C1 segment of cervical spinal cord (tissue), 14 donors: Measurements from ENCODE around the gene USF3.

Experiments
- DNase-seq, 14 donors: peaks; one replicate each; lab custom pipeline; 2025; lab: John Stamatoyannopoulos, UW

USF3 gene

GRCh38 chr3:113615976-113616375, 80.5 kb downstream of the USF3 start:
- DNase-seq: peak in 1 of 14 donors; percentile 62

- DNase-seq: no peak
These were observed 82.0 kb downstream of the USF3 start for GRCh38 chr3:113614402-113614801.

- peak in 1 of 14 donors; percentile 73 for DNase-seq
These were observed 89.2 kb downstream of the USF3 start for GRCh38 chr3:113607219-113607596.

GRCh38 chr3:113606539-113607218, 89.8 kb downstream of the USF3 start:
- peak in 1 of 14 donors; percentile 73 for DNase-seq

DNA sequence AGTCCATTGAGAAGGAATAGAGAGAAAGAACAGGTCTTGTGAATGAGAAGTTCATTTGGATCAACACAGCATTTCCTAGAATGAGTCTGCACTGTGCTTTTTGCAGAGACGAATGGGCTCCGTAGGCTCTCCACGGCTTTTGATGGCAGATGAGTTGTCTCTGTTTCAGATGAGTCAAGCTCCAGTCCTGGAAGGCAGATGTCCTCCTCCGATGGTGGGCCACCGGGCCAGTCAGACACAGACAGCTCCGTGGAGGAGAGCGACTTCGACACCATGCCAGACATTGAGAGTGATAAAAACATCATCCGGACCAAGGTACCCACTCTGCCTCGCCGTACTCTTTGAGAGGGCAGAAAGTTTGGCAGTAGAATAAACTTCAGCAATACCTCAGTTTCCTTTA, 93.6 kb downstream of the USF3 start:
- peak in 2 of 14 donors; percentile 4 to 30 for DNase-seq

DNA sequence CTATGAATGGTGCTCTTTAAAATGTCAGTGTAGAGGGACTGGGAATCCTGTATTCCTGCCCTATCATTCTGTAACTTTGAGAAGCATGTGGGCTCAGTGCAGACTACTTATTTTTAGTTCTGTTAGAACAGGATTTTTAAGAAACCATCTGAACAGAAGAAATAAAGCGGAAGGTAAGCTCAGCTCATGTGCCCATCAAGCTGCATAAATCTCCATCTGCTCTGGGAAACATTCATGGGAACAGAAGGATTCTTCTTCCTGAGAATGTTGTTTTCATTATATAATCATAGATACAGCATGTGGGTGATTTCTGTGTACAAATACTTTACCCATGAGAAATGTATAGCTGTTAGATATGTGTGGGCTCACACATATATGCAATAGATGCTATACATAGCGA, 94.2 kb downstream of the USF3 start:
- peak in 1 of 14 donors; percentile 70 for DNase-seq

- DNase-seq: peak in 1 of 14 donors; percentile 75
These were observed 95.2 kb downstream of the USF3 start for GRCh38 chr3:113601240-113601639.

DNA sequence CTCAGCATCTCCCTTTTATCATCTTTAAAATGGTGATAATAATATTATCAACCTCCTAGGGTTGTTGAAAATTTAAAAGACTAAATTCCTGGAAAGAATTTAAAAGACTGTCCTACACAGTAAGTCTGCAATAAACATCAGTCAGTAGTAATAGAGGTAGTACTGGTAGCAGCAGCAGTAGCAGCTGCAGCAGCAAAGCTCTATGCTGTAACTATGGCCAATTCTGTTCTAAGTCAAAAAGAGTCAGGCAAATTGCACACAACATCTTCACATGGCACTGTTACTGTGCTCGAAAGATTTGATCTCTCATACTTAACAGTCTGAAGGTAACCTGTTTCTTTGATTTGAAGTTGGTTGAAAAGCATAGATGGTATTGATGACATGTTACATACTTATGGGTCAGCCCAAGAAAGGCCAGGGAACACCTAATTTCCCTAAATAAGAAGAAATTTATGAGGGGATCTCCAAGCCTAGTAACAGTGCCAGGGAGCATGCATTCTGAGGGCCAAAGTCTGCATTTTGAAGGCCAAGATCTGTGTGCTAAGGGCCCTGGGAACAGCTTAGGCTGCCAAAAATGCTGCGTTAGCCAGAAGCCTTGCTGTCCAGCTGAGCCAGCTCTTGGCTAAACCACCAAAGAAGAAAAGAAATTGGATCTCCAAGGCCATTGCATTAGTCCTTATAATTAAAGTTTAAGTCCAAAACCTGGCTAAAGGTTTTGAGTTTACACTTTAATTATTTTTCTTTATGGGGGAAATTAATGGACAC, 95.8 kb downstream of the USF3 start:
- peak in 8 of 14 donors; percentile 6 to 84 (median 16) for DNase-seq
